Transverse colon (tissue), 4 donors: ENCODE measurements around the gene SH2B3. TPM values are rescaled to one million over a fixed set of nuclear protein-coding genes. Genes with fewer than 3 reads are reported as not detected.

Experiments
- DNase-seq: peaks from one replicate; pipeline ENCODE4 v3.0.0-alpha.2; 2019
- H3K27ac ChIP-seq, 4 donors: fragments of 200-600 bp; sonication (generic); 2 replicates each; pipeline ENCODE4 v1.5.1; 2016 to 2018; ENCODE audit warnings: inconsistent platforms in 4 of 4
- H3K27me3 ChIP-seq: fragments of 200-600 bp; sonication (generic); 2 replicates; pipeline ENCODE4 v1.5.1; 2017; ENCODE audit warnings: inconsistent platforms
- H3K36me3 ChIP-seq, 4 donors: fragments of 200-600 bp; sonication (generic); 2 replicates each; pipeline ENCODE4 v1.5.1; 2017 to 2019; ENCODE audit warnings: inconsistent platforms in 4 of 4
- H3K4me1 ChIP-seq, 4 donors: fragments of 200-600 bp; sonication (generic); 2 replicates each; pipeline ENCODE4 v1.5.1; 2017 to 2020; ENCODE audit warnings: inconsistent platforms in 4 of 4
- H3K4me3 ChIP-seq, 4 donors: fragments of 200-600 bp; sonication (generic); 1 replicate in 1 of 4; 2 replicates in 3 of 4; pipeline versions ENCODE4 v1.5.1 to v1.6.1; 2017 to 2019; ENCODE audit warnings: inconsistent platforms in 4 of 4
- H3K9me3 ChIP-seq, 2 donors: fragments of 200-600 bp; sonication (generic); 2 replicates each; pipeline ENCODE4 v1.5.1; 2017 to 2019; ENCODE audit warnings: inconsistent platforms in 2 of 2
- CTCF ChIP-seq, 5 experiments: fragments of 200-600 bp in 3 of 5; fragments of 450-650 bp in 2 of 5; sonication (generic) in 3 of 5; IDR thresholded peaks; 1 replicate in 2 of 5; 2 replicates in 3 of 5; pipeline ENCODE4 v1.5.1; 2016 to 2017; ENCODE audit warnings: antibody characterized with exemption in 5 of 5, inconsistent platforms in 3 of 5, mild to moderate bottlenecking in 2 of 5, moderate library complexity in 1 of 5
- EP300 ChIP-seq: sonication (generic); formaldehyde crosslinking; IDR thresholded peaks from one replicate; pipeline ENCODE4 v1.6.1; 2017; ENCODE audit warnings: antibody characterized with exemption, low read depth
- POLR2A ChIP-seq: fragments of 450-650 bp; IDR thresholded peaks from one replicate; pipeline ENCODE4 v1.6.1; 2016; ENCODE audit warnings: antibody characterized with exemption, mild to moderate bottlenecking, moderate library complexity
- POLR2AphosphoS5 ChIP-seq, 3 donors: sonication (generic); formaldehyde crosslinking; IDR thresholded peaks; one replicate each; pipeline ENCODE4 v1.6.1; 2016; ENCODE audit warnings: antibody characterized with exemption in 3 of 3
- WGBS, 2 donors: methylation state at CpG; one replicate each; pipeline ENCODE4 v1.1.5; 2018; ENCODE audit warnings: low coverage in 1 of 2; 5-methylcytosine and 5-hydroxymethylcytosine counted together
- in situ Hi-C, 4 donors: fragments of 200-750 bp; cut with MboI; loops; one replicate each; pipeline versions ENCODE4 v1.15.0 to v1.15.1; 2017; ENCODE audit warnings: low sequenced_read_pairs in 3 of 4, low pct_ligation_motif_present in 1 of 4, low pct_unique_long_range_greater_than_20kb in 1 of 4
- intact Hi-C: fragments of 100-400 bp; cut with DNase I; formaldehyde crosslinking; loops from one replicate; pipeline ENCODE4 v1.15.1; 2023; ENCODE audit warnings: low total_unique reads
- total RNA-seq, 4 donors: library from RNA; depleted of rRNA; stranded (reverse); fragments of >200 nt; gene quantifications; one replicate each; pipeline ENCODE4 v1.1.0, GENCODE V29; 2016

SH2B3 gene
- total RNA-seq, 4 donors from 2014 or later, result 22.3 to 99.1 (median 43.6) TPM

GRCh38 chr12:111446631-111447570 lies 41.2 kb downstream of the SH2B3 start:
- TF ChIP-seq CTCF (IDR thresholded peaks at IDR 0.05) (no peak), POLR2AphosphoS5 (IDR thresholded peaks at IDR 0.05) (no peak), EP300 (no peak), POLR2A (no peak)
- intact Hi-C loops, result no loop called here
- DNase-seq, result peak; percentile 31
- Histone ChIP-seq H3K27ac (peak overlapping the region; percentile 66 to 77 (median 72)), H3K4me3 (no peak overlapping the region), H3K9me3 (no peaks in the 10 kb centered on the region), H3K4me1 (peaks cover 43 to 58% (median 49%) of the 10 kb centered on the region in 4 donors), H3K36me3 (peaks cover 0 to 8% (median 0%) of the 10 kb centered on the region in 4 donors), H3K27me3 (no peaks in the 10 kb centered on the region)
- in situ Hi-C loops, result loop anchor here in 2 of 4 donors (5.0 kb wide), 1 partner anchor 50 kb away; no protein-coding TSS in a partner anchor
- 78% methylated on average over 20 of the region's 20 CpGs; no CpG with 5 or more reads in 1 of the 2 donors for WGBS, 2 donors

DNA sequence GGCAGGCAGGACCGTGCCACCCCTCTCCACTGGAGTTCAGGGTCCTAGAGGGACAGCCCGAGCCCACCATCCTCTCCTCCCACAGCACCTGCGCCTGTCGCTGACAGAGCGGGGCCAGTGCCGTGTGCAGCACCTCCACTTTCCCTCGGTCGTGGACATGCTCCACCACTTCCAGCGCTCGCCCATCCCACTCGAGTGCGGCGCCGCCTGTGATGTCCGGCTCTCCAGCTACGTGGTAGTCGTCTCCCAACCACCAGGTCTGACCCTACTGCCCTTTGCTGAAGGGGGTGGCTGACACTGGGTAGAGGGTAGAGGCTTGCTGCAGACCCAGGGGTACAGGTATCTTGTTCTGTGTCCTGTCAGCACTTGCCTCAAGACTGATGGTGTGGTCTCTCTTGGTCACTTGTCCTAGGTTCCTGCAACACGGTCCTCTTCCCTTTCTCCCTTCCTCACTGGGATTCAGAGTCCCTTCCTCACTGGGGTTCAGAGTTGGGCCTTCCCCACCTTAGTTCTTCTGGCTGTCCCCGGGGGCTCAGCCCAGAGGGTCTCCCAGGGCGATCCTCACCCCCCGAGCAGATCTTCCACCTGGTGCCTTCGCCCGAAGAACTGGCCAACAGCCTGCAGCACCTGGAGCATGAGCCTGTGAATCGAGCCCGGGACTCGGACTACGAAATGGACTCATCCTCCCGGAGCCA lies 42.0 kb downstream of the SH2B3 start:
- Histone ChIP-seq H3K36me3 (peaks cover 0 to 8% (median 0%) of the 10 kb centered on the region in 4 donors), H3K27ac (peak overlapping the region in 3 of 4 donors; percentile 66 to 77 (median 67)), H3K27me3 (no peaks in the 10 kb centered on the region), H3K4me3 (no peak overlapping the region), H3K4me1 (peaks cover 36 to 50% (median 41%) of the 10 kb centered on the region in 4 donors), H3K9me3 (no peaks in the 10 kb centered on the region)
- 89% methylated on average over 28 of the region's 28 CpGs; no CpG with 5 or more reads in 1 of the 2 donors for WGBS, 2 donors
- in situ Hi-C loops (loop anchor here in 2 of 4 donors (5.0 kb wide), 1 partner anchor 50 kb away; no protein-coding TSS in a partner anchor), intact Hi-C loops (no loop called here)
- TF ChIP-seq CTCF (IDR thresholded peaks at IDR 0.05), result no peak
- TF ChIP-seq POLR2AphosphoS5 (IDR thresholded peaks at IDR 0.05), result no peak
- no peak for TF ChIP-seq POLR2A
- TF ChIP-seq EP300, result no peak
- DNase-seq, result no peak

DNA sequence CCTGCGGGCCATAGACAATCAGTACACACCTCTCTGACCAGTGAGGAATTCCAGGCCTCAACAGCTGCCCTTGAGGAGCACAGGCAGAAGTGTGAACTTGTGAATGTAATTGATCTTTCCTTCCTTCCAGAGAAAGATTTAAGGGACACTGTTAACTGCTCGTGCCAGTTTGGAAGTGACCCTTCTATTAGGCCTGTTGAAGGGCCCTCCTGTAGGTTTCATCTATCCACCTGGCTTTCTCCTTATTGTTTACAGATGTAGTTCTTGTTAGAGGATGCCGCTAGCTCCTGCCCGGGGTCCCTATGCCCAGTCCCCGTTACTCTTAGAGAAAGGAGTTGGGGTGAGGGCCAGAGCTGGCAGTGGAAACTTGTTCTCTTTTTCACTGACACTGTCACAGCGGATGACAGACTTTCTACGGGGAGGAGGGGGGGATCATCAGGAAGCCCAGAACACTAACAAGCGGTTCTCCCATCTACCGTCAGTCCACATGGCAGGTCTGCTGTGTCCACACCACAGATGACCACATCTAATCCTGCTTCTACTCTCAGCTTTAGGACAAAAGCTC lies 42.6 kb downstream of the SH2B3 start:
- DNase-seq, result no peak
- H3K4me1 ChIP-seq, result peaks cover 30 to 44% (median 34%) of the 10 kb centered on the region in 4 donors
- in situ Hi-C loops, result loop anchor here in 2 of 4 donors (5.0 kb wide), 1 partner anchor 51 kb away; no protein-coding TSS in a partner anchor

More for the DNA sequence above, 42.6 kb downstream of the SH2B3 start:
- peaks cover 0 to 8% (median 0%) of the 10 kb centered on the region in 4 donors for H3K36me3 ChIP-seq
- intact Hi-C loops, result no loop called here
- 76% methylated on average over 9 of the region's 9 CpGs; no CpG with 5 or more reads in 1 of the 2 donors for WGBS, 2 donors
- TF ChIP-seq EP300 (no peak), POLR2A (no peak), POLR2AphosphoS5 (IDR thresholded peaks at IDR 0.05) (no peak), CTCF (IDR thresholded peaks at IDR 0.05) (no peak)
- H3K4me3 ChIP-seq, result no peak overlapping the region
- H3K27me3 ChIP-seq, result no peaks in the 10 kb centered on the region
- no peaks in the 10 kb centered on the region for H3K9me3 ChIP-seq
- peak overlapping the region in 1 of 4 donors; percentile 15 for H3K27ac ChIP-seq
